B cell (primary cell): ENCODE data around the gene FBXO42. TPM values are rescaled to one million over a fixed set of nuclear protein-coding genes. Genes with fewer than 3 reads are reported as not detected.
A peak's percentile ranks its signal among the peaks of the same experiment; 100 is the strongest.

ENCODE experiments used
- ATAC-seq: fragments of 200-7000 bp; cut with Tn5 transposase; one replicate; pipeline ENCODE4 v1.10.0; 2021; ENCODE audit warnings: low read depth, mild to moderate bottlenecking, moderate number of reproducible peaks, moderate library complexity
- CTCF ChIA-PET: fragments of 350-600 bp; sonication (Branson Sonifier 250); formaldehyde crosslinking; loops from one replicate; lab custom pipeline; 2021; ENCODE audit warnings: antibody characterized with exemption, inconsistent platforms; lab: Charles Lee
- POLR2A ChIA-PET: fragments of 350-600 bp; sonication (Branson Sonifier 250); formaldehyde crosslinking; loops from one replicate; lab custom pipeline; 2021; ENCODE audit warnings: antibody characterized with exemption; lab: Charles Lee
- DNase-seq: peaks from one replicate; pipeline ENCODE4 v3.0.0; 2013
- H2AFZ ChIP-seq: 2 replicates; pipeline ENCODE4 v1.6.1; 2012; ENCODE audit warnings: mild to moderate bottlenecking, low read depth, low read length; ENCODE audit not compliant: insufficient read depth, poor library complexity, severe bottlenecking
- H3K27ac ChIP-seq, 2 donors: 1 replicate in 1 of 2; 2 replicates in 1 of 2; pipeline ENCODE4 v1.5.1; 2012 to 2013; ENCODE audit warnings: low read length in 2 of 2, mild to moderate bottlenecking in 2 of 2, moderate library complexity in 1 of 2
- H3K27me3 ChIP-seq, 4 experiments: fragments of 200-600 bp in 1 of 4; sonication (generic) in 1 of 4; replicated peaks in 1 of 4; 1 replicate in 2 of 4; 2 replicates in 2 of 4; pipeline versions ENCODE4 v1.6.1 to v1.7.0; 2013 to 2016; ENCODE audit warnings: low read length in 3 of 4, mild to moderate bottlenecking in 2 of 4, mixed read lengths in 1 of 4, moderate library complexity in 1 of 4; ENCODE audit not compliant: insufficient read depth in 4 of 4, control insufficient read depth in 3 of 4; ENCODE audit errors: control extremely low read depth in 1 of 4
- H3K36me3 ChIP-seq, 2 experiments: replicated peaks in 1 of 2; 1 replicate in 1 of 2; 2 replicates in 1 of 2; pipeline versions ENCODE4 v1.6.1 to v1.7.1; 2013; ENCODE audit warnings: low read length in 1 of 2; ENCODE audit not compliant: insufficient read depth in 2 of 2, control insufficient read depth in 1 of 2; ENCODE audit errors: control extremely low read depth in 1 of 2, extremely low read depth in 1 of 2
- H3K4me1 ChIP-seq, 2 donors: fragments of 200-600 bp in 1 of 2; sonication (generic) in 1 of 2; 1 replicate in 1 of 2; 2 replicates in 1 of 2; pipeline versions ENCODE4 v1.5.1 to v1.6.1; 2013 to 2017; ENCODE audit warnings: low read length in 2 of 2; ENCODE audit not compliant: control insufficient read depth in 2 of 2, insufficient read depth in 2 of 2
- H3K4me2 ChIP-seq: replicated peaks from 2 replicates; pipeline ENCODE3; 2012; ENCODE audit warnings: mild to moderate bottlenecking, low read depth, low read length; ENCODE audit not compliant: poor library complexity, severe bottlenecking
- H3K4me3 ChIP-seq, 5 experiments: fragments of 200-600 bp in 1 of 5; sonication (generic) in 1 of 5; 1 replicate in 3 of 5; 2 replicates in 2 of 5; pipeline versions ENCODE4 v1.5.1 to v1.7.0; 2011 to 2016; ENCODE audit warnings: low read length in 4 of 5, mild to moderate bottlenecking in 4 of 5, low read depth in 2 of 5, control low read depth in 1 of 5, moderate library complexity in 1 of 5; ENCODE audit not compliant: insufficient read depth in 1 of 5; ENCODE audit errors: control extremely low read depth in 1 of 5, extremely low read depth in 1 of 5
- H3K79me2 ChIP-seq: fragments of 200-600 bp; sonication (generic); one replicate; pipeline ENCODE4 v1.6.0; 2016; ENCODE audit warnings: low read length; ENCODE audit not compliant: control insufficient read depth, insufficient read depth
- H3K9ac ChIP-seq: fragments of 200-600 bp; sonication (generic); 2 replicates; pipeline ENCODE4 v1.6.1; 2017; ENCODE audit warnings: mild to moderate bottlenecking, low read length, moderate library complexity
- H3K9me3 ChIP-seq, 3 donors: one replicate each; pipeline versions ENCODE4 v1.6.1 to v1.7.1; 2013; ENCODE audit warnings: low read length in 2 of 3; ENCODE audit not compliant: control insufficient read depth in 2 of 3, insufficient read depth in 1 of 3; ENCODE audit errors: control extremely low read depth in 1 of 3
- H4K20me1 ChIP-seq: 2 replicates; pipeline ENCODE4 v1.6.0; 2012; ENCODE audit warnings: mild to moderate bottlenecking, low read length; ENCODE audit not compliant: insufficient read depth, control insufficient read depth, poor library complexity, severe bottlenecking
- H3K27ac Mint-ChIP-seq: one replicate; pipeline ENCODE4 v1.8.0; 2021; ENCODE audit warnings: mixed read lengths
- H3K27me3 Mint-ChIP-seq: one replicate; pipeline ENCODE4 v1.8.0; 2021; ENCODE audit warnings: mixed read lengths
- H3K4me1 Mint-ChIP-seq: one replicate; pipeline ENCODE4 v1.8.0; 2021; ENCODE audit warnings: mixed read lengths
- H3K4me3 Mint-ChIP-seq: one replicate; pipeline ENCODE4 v1.8.0; 2021; ENCODE audit warnings: mixed read lengths
- H3K9me3 Mint-ChIP-seq: one replicate; pipeline ENCODE4 v1.8.0; 2022; ENCODE audit warnings: mixed read lengths; ENCODE audit not compliant: insufficient read depth
- EZH2 ChIP-seq: IDR thresholded peaks from 2 replicates; pipeline ENCODE4 v1.6.1; 2012; ENCODE audit warnings: borderline replicate concordance, low read depth, mild to moderate bottlenecking, moderate library complexity, low read length; ENCODE audit not compliant: insufficient read depth, poor library complexity, severe bottlenecking
- WGBS: methylation state at CpG from one replicate; pipeline ENCODE4 v1.1.5; 2013; ENCODE audit warnings: missing lambda C conversion rate; ENCODE audit not compliant: insufficient coverage; 5-methylcytosine and 5-hydroxymethylcytosine counted together
- intact Hi-C: fragments of 100-400 bp; cut with micrococcal nuclease; formaldehyde crosslinking; loops from one replicate; pipeline ENCODE4 v1.10.0; 2022
- polyA plus RNA-seq: library from polyadenylated mRNA; depleted of rRNA; stranded (reverse); fragments of >200 nt; gene quantifications from 2 replicates; pipeline ENCODE4 v1.2.3, GENCODE V29; 2012
- total RNA-seq, 2 donors: library from RNA; stranded (reverse); fragments of 120-200 nt in 1 of 2; gene quantifications; 1 replicate in 1 of 2; 2 replicates in 1 of 2; pipeline versions ENCODE4 v1.2.3 to v1.2.4, GENCODE V29; 2013 to 2022
- TF ChIP-seq, protein P1 (sequence below): fragments of 200-600 bp; IDR thresholded peaks from one replicate; pipeline ENCODE4 v1.8.0; 2022; ENCODE audit warnings: antibody characterized with exemption, mild to moderate bottlenecking

The FBXO42 gene
- total and polyA plus RNA-seq, 2 donors (not counting 1 experiment from before 2014, with no cell fraction given), result 17.2 to 33.1 TPM

- ChIA-PET POLR2A (interaction anchor here (0.7 kb wide), 1 partner anchor 413 kb away, joined by 3 read pairs; no protein-coding TSS in a partner anchor), CTCF (interaction anchor here (1.0 to 2.1 kb wide), 6 partner anchors 7 to 178 kb away, joined by 3 to 9 read pairs (median 6); no protein-coding TSS in a partner anchor)
- Histone ChIP-seq H2AFZ (no peak overlapping the region), H3K4me3 (no peak overlapping the region), H3K36me3 (peaks cover 2 to 41% of the 10 kb centered on the region in 2 experiments), H3K4me2 (peak overlapping the region; percentile 23), H3K9me3 (no peaks in the 10 kb centered on the region), H3K9ac (no peak overlapping the region), H3K79me2 (no peaks in the 10 kb centered on the region), H3K4me1 (peaks cover 14 to 17% of the 10 kb centered on the region in 2 donors), H4K20me1 (no peaks in the 10 kb centered on the region), H3K27ac (peak overlapping the region; percentile 37 to 68), H3K27me3 (no peaks in the 10 kb centered on the region)
- ATAC-seq (peak; percentile 42), DNase-seq (peak; percentile 52)
- TF ChIP-seq, protein P1, sequence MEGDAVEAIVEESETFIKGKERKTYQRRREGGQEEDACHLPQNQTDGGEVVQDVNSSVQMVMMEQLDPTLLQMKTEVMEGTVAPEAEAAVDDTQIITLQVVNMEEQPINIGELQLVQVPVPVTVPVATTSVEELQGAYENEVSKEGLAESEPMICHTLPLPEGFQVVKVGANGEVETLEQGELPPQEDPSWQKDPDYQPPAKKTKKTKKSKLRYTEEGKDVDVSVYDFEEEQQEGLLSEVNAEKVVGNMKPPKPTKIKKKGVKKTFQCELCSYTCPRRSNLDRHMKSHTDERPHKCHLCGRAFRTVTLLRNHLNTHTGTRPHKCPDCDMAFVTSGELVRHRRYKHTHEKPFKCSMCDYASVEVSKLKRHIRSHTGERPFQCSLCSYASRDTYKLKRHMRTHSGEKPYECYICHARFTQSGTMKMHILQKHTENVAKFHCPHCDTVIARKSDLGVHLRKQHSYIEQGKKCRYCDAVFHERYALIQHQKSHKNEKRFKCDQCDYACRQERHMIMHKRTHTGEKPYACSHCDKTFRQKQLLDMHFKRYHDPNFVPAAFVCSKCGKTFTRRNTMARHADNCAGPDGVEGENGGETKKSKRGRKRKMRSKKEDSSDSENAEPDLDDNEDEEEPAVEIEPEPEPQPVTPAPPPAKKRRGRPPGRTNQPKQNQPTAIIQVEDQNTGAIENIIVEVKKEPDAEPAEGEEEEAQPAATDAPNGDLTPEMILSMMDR, result no peak
- no peak for TF ChIP-seq EZH2
- no peaks in the 10 kb centered on the region for H3K27me3 Mint-ChIP-seq
- H3K27ac Mint-ChIP-seq, result peak overlapping the region; percentile 82
- H3K4me3 Mint-ChIP-seq, result peak overlapping the region; percentile 52
- peaks cover 21% of the 10 kb centered on the region for H3K4me1 Mint-ChIP-seq
- 47% methylated on average over 4 of the region's 7 CpGs for WGBS
- H3K9me3 Mint-ChIP-seq, result no peaks in the 10 kb centered on the region
- intact Hi-C loops, result no loop called here
These were observed 103.4 kb downstream of the FBXO42 start for GRCh38 chr1:16248603-16249516.

- no peaks in the 10 kb centered on the region for H4K20me1 ChIP-seq
- no peak overlapping the region for H3K4me3 Mint-ChIP-seq
- POLR2A ChIA-PET, result interaction anchor here (0.7 kb wide), 1 partner anchor 108 kb away, joined by 3 read pairs; no protein-coding TSS in a partner anchor
- no peaks in the 10 kb centered on the region for H3K27me3 Mint-ChIP-seq
- peaks cover 21% of the 10 kb centered on the region for H3K4me1 Mint-ChIP-seq
- H3K4me3 ChIP-seq, result no peak overlapping the region
- H3K9me3 Mint-ChIP-seq, result no peaks in the 10 kb centered on the region
- no peak overlapping the region for H2AFZ ChIP-seq
- DNase-seq (no peak), ATAC-seq (no peak)
- peak overlapping the region in 1 of 2 donors; percentile 68 for H3K27ac ChIP-seq
- TF ChIP-seq, protein P1, result no peak
- TF ChIP-seq EZH2, result no peak
- peaks cover 2 to 32% of the 10 kb centered on the region in 2 experiments for H3K36me3 ChIP-seq
- H3K79me2 ChIP-seq, result no peaks in the 10 kb centered on the region
- H3K4me2 ChIP-seq, result no peak overlapping the region
- H3K9me3 ChIP-seq, result no peaks in the 10 kb centered on the region
- no peak overlapping the region for H3K9ac ChIP-seq
- H3K27me3 ChIP-seq, result no peaks in the 10 kb centered on the region
- peaks cover 14 to 17% of the 10 kb centered on the region in 2 donors for H3K4me1 ChIP-seq
- WGBS, result 100% methylated on average over 6 of the region's 8 CpGs
- CTCF ChIA-PET, result interaction anchor here (0.8 to 2.1 kb wide), 8 partner anchors 8 to 177 kb away, joined by 3 to 9 read pairs (median 4); partner anchors contain the start of gene CPLANE2
- no peak overlapping the region for H3K27ac Mint-ChIP-seq
- intact Hi-C loops, result no loop called here
These were observed 104.3 kb downstream of the FBXO42 start for GRCh38 chr1:16248007-16248436.
